Esophagus muscularis mucosa (tissue), 4 donors: ENCODE data around the gene IFT43. TPM values are rescaled to one million over a fixed set of nuclear protein-coding genes. Genes with fewer than 3 reads are reported as not detected.

Experiments used
- DNase-seq: peaks from one replicate; pipeline ENCODE4 v3.0.0-alpha.2; 2017; ENCODE audit errors: extremely low spot score
- H3K27ac ChIP-seq, 4 donors: fragments of 200-600 bp; sonication (generic); replicated peaks in 1 of 4; 1 replicate in 3 of 4; 2 replicates in 1 of 4; pipeline ENCODE4 v1.5.1; 2016 to 2019; ENCODE audit warnings: mild to moderate bottlenecking in 1 of 4
- H3K27me3 ChIP-seq, 4 donors: fragments of 200-600 bp; sonication (generic); one replicate each; pipeline versions ENCODE4 v1.5.1 to v1.6.0; 2016 to 2019
- H3K36me3 ChIP-seq, 4 donors: fragments of 200-600 bp; sonication (generic); one replicate each; pipeline ENCODE4 v1.5.1; 2016 to 2019
- H3K4me1 ChIP-seq, 4 donors: fragments of 200-600 bp; sonication (generic); one replicate each; pipeline ENCODE4 v1.5.1; 2016 to 2019
- H3K4me3 ChIP-seq, 4 donors: fragments of 200-600 bp; sonication (generic); 1 replicate in 2 of 4; 2 replicates in 2 of 4; pipeline ENCODE4 v1.5.1; 2016 to 2019; ENCODE audit warnings: mild to moderate bottlenecking in 4 of 4, moderate library complexity in 1 of 4
- H3K9me3 ChIP-seq, 4 donors: fragments of 200-600 bp; sonication (generic); 1 replicate in 3 of 4; 2 replicates in 1 of 4; pipeline ENCODE4 v1.5.1; 2016 to 2019
- EP300 ChIP-seq: sonication (generic); formaldehyde crosslinking; IDR thresholded peaks from one replicate; pipeline ENCODE4 v1.6.1; 2017; ENCODE audit warnings: antibody characterized with exemption
- POLR2A ChIP-seq: fragments of 450-650 bp; IDR thresholded peaks from one replicate; pipeline ENCODE4 v1.6.1; 2017; ENCODE audit warnings: antibody characterized with exemption, moderate library complexity, mild to moderate bottlenecking, low read depth
- POLR2AphosphoS5 ChIP-seq, 2 donors: sonication (generic); formaldehyde crosslinking; IDR thresholded peaks; one replicate each; pipeline ENCODE4 v1.6.1; 2017; ENCODE audit warnings: antibody characterized with exemption in 2 of 2
- WGBS: methylation state at CpG from one replicate; pipeline ENCODE4 v1.1.5; 2018; 5-methylcytosine and 5-hydroxymethylcytosine counted together
- intact Hi-C: fragments of 100-400 bp; cut with DNase I; formaldehyde crosslinking; loops from one replicate; pipeline ENCODE4 v1.15.1; 2023
- total RNA-seq, 4 donors: library from RNA; depleted of rRNA; stranded (reverse); fragments of >200 nt; gene quantifications; one replicate each; pipeline versions ENCODE4 v1.1.0 to v1.2.1, GENCODE V29; 2016
- TF ChIP-seq, protein P1 (sequence below), 3 experiments: fragments of 200-600 bp in 2 of 3; fragments of 450-650 bp in 1 of 3; sonication (generic) in 2 of 3; IDR thresholded peaks; one replicate each; pipeline ENCODE4 v1.5.1; 2017 to 2019; ENCODE audit warnings: antibody characterized with exemption in 3 of 3, mild to moderate bottlenecking in 2 of 3, moderate library complexity in 1 of 3

Gene IFT43
- total RNA-seq, 4 donors from 2014 or later: 36.7 to 51.0 (median 42.3) TPM

DNA sequence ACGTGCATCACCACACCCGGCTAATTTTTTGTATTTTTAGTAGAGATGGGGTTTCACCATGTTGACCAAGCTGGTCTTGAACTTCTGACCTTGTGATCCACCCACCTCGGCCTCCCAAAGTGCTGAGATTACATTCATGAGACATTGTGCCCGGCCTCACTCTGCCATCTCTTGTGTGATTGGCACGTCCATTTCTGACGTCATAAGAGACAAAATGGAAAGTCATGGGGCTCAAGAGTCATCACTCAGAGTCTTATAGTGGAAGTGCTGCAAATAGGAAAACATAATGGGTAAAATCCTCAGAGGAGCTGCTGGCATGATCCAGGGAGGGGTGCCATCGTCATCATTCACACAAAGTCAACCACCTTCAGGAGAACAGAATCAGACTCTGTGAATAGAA lies 112.0 kb downstream of the IFT43 start:
- DNase-seq: no peak
- Histone ChIP-seq H3K9me3 (no peaks in the 10 kb centered on the region), H3K36me3 (no peaks in the 10 kb centered on the region), H3K4me3 (no peak overlapping the region), H3K27ac (no peak overlapping the region), H3K27me3 (no peaks in the 10 kb centered on the region), H3K4me1 (peaks cover 4 to 27% (median 26%) of the 10 kb centered on the region in 4 donors)
- no peak for TF ChIP-seq POLR2AphosphoS5 (IDR thresholded peaks at IDR 0.05)
- intact Hi-C loops: no loop called here
- 92% methylated on average over 7 of the region's 7 CpGs for WGBS

DNA sequence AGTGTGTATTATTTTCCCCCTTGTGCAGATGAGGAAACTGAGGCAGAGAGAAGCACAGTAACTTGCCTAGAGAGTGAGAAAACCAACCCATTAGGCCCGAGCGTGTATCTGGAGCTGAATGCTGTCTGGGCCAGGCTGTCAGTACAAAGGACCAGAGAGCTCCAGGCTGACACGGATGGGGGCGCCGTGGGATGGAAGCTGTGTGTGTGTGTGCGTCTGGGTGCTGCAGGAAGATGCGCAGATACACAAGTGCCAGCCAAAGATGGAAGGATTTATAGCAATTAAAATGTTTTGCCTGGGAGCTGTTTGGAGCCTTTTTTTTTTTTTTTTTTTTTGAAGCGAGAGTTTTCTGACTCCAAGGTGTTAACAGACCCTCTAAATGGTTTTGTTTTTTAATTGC lies 112.5 kb downstream of the IFT43 start:
- no peaks in the 10 kb centered on the region for H3K36me3 ChIP-seq
- no peaks in the 10 kb centered on the region for H3K9me3 ChIP-seq
- DNase-seq: no peak
- no peaks in the 10 kb centered on the region for H3K27me3 ChIP-seq
- intact Hi-C loops: no loop called here
- no peak for TF ChIP-seq EP300
- no peak for TF ChIP-seq POLR2A
- H3K4me3 ChIP-seq: no peak overlapping the region
- WGBS: 84% methylated on average over 8 of the region's 8 CpGs
- peaks cover 4 to 32% (median 28%) of the 10 kb centered on the region in 4 donors for H3K4me1 ChIP-seq
- no peak overlapping the region for H3K27ac ChIP-seq

DNA sequence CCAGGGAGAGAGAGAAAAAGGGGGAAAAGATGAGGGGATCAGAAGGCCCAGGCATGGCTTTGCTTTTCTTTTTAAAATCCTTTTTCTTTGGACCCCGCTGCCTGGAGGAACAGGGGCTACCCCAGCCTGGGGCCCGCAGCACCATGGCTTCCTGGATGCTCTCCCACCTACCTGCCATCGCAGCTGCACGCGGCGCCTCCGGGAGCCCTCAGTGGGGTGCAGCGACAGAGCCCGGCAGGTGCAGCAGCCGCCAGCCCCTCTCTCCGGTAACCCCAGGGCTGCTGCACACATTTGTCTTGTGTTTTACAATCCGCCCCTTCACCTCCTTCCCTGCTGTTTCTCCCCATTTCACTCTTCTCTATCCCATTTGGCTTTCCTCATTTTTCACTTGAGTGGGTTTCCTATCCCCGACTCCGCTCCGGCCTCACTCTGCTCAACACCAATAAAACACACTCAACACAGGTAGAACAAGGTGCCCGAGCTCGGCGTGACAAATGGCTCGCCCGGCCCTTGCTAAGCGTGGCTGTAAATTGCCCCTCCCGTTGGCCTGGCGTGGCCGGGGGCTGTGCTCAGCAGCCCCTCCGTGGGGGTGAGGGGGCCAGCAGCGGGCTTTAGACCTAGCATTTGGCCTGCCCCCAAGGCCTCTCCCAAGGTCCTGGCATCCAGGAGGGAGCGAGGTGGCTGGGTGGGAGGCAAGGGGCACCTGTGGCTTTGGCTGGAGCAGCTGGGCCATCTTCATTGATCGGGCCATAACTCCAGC lies 113.5 kb downstream of the IFT43 start:
- WGBS: 94% methylated on average over 28 of the region's 28 CpGs
- intact Hi-C loops: no loop called here
- TF ChIP-seq, protein P1, sequence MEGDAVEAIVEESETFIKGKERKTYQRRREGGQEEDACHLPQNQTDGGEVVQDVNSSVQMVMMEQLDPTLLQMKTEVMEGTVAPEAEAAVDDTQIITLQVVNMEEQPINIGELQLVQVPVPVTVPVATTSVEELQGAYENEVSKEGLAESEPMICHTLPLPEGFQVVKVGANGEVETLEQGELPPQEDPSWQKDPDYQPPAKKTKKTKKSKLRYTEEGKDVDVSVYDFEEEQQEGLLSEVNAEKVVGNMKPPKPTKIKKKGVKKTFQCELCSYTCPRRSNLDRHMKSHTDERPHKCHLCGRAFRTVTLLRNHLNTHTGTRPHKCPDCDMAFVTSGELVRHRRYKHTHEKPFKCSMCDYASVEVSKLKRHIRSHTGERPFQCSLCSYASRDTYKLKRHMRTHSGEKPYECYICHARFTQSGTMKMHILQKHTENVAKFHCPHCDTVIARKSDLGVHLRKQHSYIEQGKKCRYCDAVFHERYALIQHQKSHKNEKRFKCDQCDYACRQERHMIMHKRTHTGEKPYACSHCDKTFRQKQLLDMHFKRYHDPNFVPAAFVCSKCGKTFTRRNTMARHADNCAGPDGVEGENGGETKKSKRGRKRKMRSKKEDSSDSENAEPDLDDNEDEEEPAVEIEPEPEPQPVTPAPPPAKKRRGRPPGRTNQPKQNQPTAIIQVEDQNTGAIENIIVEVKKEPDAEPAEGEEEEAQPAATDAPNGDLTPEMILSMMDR (IDR thresholded peaks at IDR 0.05): no peak
- TF ChIP-seq EP300: no peak
- TF ChIP-seq POLR2AphosphoS5 (IDR thresholded peaks at IDR 0.05): no peak
- no peak for TF ChIP-seq POLR2A

DNA sequence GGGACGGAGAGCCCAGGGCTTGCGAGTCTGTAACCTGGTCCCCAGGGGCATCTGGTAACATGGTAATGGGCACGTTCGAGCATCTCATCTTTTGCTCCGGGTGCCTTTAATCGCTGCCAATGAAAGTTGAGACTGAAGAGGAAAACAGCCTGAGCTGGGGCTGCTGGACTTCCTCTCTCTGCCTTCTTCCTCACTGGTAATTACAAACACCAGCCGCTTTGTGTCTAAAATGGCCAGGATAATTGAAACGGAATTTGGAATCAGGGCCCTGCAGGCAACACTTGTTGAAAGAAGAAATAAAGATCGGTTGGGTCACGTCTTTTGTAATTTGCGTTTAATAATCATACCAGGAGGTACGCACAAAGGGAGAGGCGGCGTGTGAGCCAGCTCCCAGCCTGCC lies 114.7 kb downstream of the IFT43 start:
- Histone ChIP-seq H3K4me1 (peaks cover 4 to 36% (median 32%) of the 10 kb centered on the region in 4 donors), H3K27me3 (no peaks in the 10 kb centered on the region), H3K27ac (peak overlapping the region in 3 of 4 donors; percentile 68 to 78 (median 77)), H3K9me3 (no peaks in the 10 kb centered on the region), H3K36me3 (no peaks in the 10 kb centered on the region), H3K4me3 (no peak overlapping the region)
- TF ChIP-seq POLR2A (no peak), EP300 (no peak), POLR2AphosphoS5 (IDR thresholded peaks at IDR 0.05) (no peak)
- TF ChIP-seq, protein P1 (IDR thresholded peaks at IDR 0.05): no peak
- no peak for DNase-seq
- 62% methylated on average over 13 of the region's 14 CpGs for WGBS
- intact Hi-C loops: no loop called here

More for the DNA sequence above, 113.5 kb downstream of the IFT43 start:
- Histone ChIP-seq H3K4me3 (no peak overlapping the region), H3K4me1 (peaks cover 4 to 36% (median 32%) of the 10 kb centered on the region in 4 donors), H3K9me3 (no peaks in the 10 kb centered on the region), H3K27me3 (no peaks in the 10 kb centered on the region), H3K36me3 (no peaks in the 10 kb centered on the region), H3K27ac (peak overlapping the region in 3 of 4 donors; percentile 5 to 77 (median 68))
- no peak for DNase-seq

DNA sequence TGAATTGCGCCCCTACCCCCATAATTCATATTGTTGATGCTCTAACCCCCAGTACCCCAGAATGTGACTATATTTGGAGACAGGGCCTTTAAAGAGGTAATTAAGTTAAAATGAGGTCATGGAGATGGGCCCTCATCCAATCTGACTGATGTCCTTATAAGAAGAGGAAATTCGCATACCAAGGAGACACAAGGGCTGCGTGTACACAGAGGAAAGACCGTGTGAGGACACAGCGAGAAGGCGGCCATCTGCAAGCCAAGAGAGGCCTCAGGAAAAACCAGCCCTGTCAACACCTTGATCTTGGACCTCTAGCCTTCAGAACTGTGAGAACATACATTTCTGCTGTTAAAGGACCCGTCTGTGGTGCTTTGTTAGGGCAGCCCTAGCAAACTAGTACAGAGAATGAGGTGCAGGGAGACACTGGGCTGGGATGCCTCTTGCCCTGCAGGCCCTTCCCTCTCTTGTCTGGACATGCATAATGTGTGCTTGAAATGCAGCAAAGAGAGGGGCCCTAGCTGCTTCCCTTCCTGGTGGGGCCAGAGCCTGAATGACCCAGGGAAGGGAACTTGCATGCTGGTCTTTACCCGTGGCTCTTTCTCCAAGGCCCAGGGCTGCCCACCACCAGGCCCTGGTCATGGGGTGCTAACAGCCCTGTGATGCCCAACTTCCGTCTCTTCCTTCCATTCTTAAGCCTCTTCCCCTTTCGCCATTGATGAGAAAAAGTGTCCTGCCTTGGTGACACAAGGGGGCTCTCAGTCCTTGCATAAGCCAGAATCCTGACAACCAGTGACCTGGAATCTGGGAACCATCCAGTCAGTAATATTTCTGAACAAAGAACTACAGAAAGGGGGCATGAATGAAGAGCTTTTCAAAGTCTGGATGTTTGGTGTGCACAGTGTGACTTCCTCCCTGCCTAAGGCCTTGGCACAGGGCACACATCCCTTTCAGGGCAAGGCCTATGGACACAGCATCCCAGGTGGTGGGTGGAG lies 116.1 kb downstream of the IFT43 start:
- DNase-seq: no peak
- peaks cover 4 to 36% (median 32%) of the 10 kb centered on the region in 4 donors for H3K4me1 ChIP-seq
- no peaks in the 10 kb centered on the region for H3K27me3 ChIP-seq
- intact Hi-C loops: no loop called here
- no peaks in the 10 kb centered on the region for H3K36me3 ChIP-seq
- no peak overlapping the region for H3K4me3 ChIP-seq
- H3K27ac ChIP-seq: peak overlapping the region; percentile 40 to 78 (median 72)
- WGBS: 45% methylated on average over 9 of the region's 10 CpGs
- no peaks in the 10 kb centered on the region for H3K9me3 ChIP-seq
- no peak for TF ChIP-seq POLR2A
- TF ChIP-seq POLR2AphosphoS5 (IDR thresholded peaks at IDR 0.05): peak; percentile 41 to 70

DNA sequence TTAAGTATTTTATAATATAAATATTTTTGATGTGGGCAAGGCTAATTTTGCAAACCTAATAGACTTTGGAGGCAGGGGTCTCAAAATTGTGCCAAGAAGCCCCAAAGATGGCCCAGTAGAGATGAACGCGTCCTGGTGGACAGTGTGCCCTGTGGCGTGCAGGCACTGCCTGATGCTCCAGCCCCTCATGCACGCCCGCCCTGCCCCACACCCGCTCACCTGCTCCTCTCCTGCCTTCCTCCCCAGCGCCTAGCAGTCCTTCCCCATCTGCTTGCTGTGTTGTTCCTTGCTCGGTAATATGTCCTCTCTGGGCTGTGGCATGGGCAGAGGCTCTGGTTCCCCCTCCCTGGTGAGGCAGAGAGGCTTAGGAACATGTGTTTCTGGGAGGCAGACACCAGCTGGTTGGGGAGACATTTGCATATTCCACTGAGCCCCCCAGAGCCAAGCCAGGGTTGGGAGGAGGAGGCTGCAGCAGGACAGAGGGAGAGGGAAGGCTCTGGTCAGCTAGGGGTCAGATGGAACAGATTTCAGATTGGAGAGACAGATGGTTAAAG lies 119.3 kb downstream of the IFT43 start:
- Histone ChIP-seq H3K4me1 (peaks cover 4 to 36% (median 31%) of the 10 kb centered on the region in 4 donors), H3K36me3 (no peaks in the 10 kb centered on the region), H3K9me3 (no peaks in the 10 kb centered on the region), H3K4me3 (no peak overlapping the region), H3K27ac (no peak overlapping the region), H3K27me3 (no peaks in the 10 kb centered on the region)
- DNase-seq: no peak
- TF ChIP-seq POLR2A: no peak
- no peak for TF ChIP-seq POLR2AphosphoS5 (IDR thresholded peaks at IDR 0.05)
- TF ChIP-seq, protein P1 (IDR thresholded peaks at IDR 0.05): no peak
- TF ChIP-seq EP300: no peak
- WGBS: 82% methylated on average over 8 of the region's 8 CpGs
- intact Hi-C loops: no loop called here
